GM13977 (cell line): Measurements from ENCODE around the gene DNAH10.

Experiments
- DNase-seq: peaks from one replicate; pipeline ENCODE4 v3.0.0; 2012; ENCODE audit warnings: low spot score
- CTCF ChIP-seq: IDR thresholded peaks from 2 replicates; pipeline ENCODE4 v1.5.1; 2012; ENCODE audit warnings: mild to moderate bottlenecking, control low read depth; ENCODE audit not compliant: insufficient read depth; ENCODE audit errors: extremely low read depth, missing control alignments
- in situ Hi-C: fragments of 300-500 bp; cut with MboI; formaldehyde crosslinking; loops from one replicate; pipeline ENCODE4 v1.12.0; 2022; ENCODE audit warnings: low sequenced_read_pairs, low pct_unique_long_range_greater_than_20kb, mixed read lengths, inconsistent platforms; ENCODE audit not compliant: unreplicated experiment

Gene DNAH10

GRCh38 chr12:123979566-123979965 is 217.5 kb downstream of the DNAH10 start:
- DNase-seq, result no peak
- TF ChIP-seq CTCF, result no peak
- in situ Hi-C loops, result loop anchor here (25.0 kb wide), 1 partner anchor 342 kb away; the partner anchor contains the start of genes EIF2B1 and GTF2H3

GRCh38 chr12:123982269-123982668 is 220.2 kb downstream of the DNAH10 start:
- no peak for DNase-seq
- no peak for TF ChIP-seq CTCF
- in situ Hi-C loops, result loop anchor here (25.0 kb wide), 1 partner anchor 345 kb away; the partner anchor contains the start of genes EIF2B1 and GTF2H3

GRCh38 chr12:123983822-123984485 is 221.9 kb downstream of the DNAH10 start:
- in situ Hi-C loops, result loop anchor here (25.0 kb wide), 1 partner anchor 347 kb away; the partner anchor contains the start of genes EIF2B1 and GTF2H3

GRCh38 chr12:123984903-123985302 is 222.8 kb downstream of the DNAH10 start:
- TF ChIP-seq CTCF, result no peak
- DNase-seq, result no peak
- in situ Hi-C loops, result loop anchor here (25.0 kb wide), 1 partner anchor 348 kb away; the partner anchor contains the start of genes EIF2B1 and GTF2H3

More at GRCh38 chr12:123983822-123984485, 221.9 kb downstream of the DNAH10 start:
- peak; percentile 80 for TF ChIP-seq CTCF
- peak; percentile 36 for DNase-seq
